ENCODE results near the gene MICU2.

DNA sequence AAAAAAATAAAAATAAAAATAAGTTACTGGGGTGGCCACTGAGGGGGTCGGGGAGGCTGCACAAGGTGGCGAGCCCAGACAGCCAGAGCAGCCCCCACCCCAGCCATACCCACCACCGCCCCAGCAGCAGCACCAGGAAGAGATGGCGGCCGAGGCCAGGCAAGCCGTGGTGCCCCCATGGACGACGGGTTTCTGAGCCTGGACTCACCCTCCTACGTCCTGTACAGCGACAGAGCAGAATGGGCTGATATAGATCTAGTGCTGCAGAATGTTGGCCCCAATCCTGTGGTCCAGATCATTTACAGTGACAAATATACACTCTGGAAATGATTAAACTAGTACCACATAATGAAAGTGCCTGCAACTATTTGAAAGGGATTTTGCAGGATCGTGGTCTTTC is 73.3 kb downstream of the MICU2 start:
- TF ChIP-seq EZH2 (IDR thresholded peaks at IDR 0.05; ENCODE audit: low read length, unreplicated experiment) (no peak), EZH2phosphoT487 (IDR thresholded peaks at IDR 0.05; ENCODE audit: borderline replicate concordance, low read length) (no peak)
- TF ChIP-seq, protein P1, sequence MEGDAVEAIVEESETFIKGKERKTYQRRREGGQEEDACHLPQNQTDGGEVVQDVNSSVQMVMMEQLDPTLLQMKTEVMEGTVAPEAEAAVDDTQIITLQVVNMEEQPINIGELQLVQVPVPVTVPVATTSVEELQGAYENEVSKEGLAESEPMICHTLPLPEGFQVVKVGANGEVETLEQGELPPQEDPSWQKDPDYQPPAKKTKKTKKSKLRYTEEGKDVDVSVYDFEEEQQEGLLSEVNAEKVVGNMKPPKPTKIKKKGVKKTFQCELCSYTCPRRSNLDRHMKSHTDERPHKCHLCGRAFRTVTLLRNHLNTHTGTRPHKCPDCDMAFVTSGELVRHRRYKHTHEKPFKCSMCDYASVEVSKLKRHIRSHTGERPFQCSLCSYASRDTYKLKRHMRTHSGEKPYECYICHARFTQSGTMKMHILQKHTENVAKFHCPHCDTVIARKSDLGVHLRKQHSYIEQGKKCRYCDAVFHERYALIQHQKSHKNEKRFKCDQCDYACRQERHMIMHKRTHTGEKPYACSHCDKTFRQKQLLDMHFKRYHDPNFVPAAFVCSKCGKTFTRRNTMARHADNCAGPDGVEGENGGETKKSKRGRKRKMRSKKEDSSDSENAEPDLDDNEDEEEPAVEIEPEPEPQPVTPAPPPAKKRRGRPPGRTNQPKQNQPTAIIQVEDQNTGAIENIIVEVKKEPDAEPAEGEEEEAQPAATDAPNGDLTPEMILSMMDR (conservative IDR thresholded peaks at IDR 0.05; ENCODE audit: low read depth, low read length) = no peak
